T-helper 1 cell treated with Interleukin-12 subunit alpha and Interleukin-12 subunit beta and Interleukin-4 antibody, amounts not matched to agents 30 ng/mL and 1 ng/mL, for 36 hours (primary cell): ENCODE measurements around the gene CASZ1. TPM values are rescaled to one million over a fixed set of nuclear protein-coding genes. Genes with fewer than 3 reads are reported as not detected.

ENCODE experiments used
- intact Hi-C: fragments of 100-400 bp; cut with micrococcal nuclease; formaldehyde crosslinking; loops from one replicate; pipeline ENCODE4 v1.15.1; 2024
- total RNA-seq: library from RNA; stranded (reverse); gene quantifications from 2 replicates; pipeline ENCODE4 v1.2.3, GENCODE V29; 2022

The CASZ1 gene
- total RNA-seq, 1 donor from 2014 or later: 9.5 TPM

DNA sequence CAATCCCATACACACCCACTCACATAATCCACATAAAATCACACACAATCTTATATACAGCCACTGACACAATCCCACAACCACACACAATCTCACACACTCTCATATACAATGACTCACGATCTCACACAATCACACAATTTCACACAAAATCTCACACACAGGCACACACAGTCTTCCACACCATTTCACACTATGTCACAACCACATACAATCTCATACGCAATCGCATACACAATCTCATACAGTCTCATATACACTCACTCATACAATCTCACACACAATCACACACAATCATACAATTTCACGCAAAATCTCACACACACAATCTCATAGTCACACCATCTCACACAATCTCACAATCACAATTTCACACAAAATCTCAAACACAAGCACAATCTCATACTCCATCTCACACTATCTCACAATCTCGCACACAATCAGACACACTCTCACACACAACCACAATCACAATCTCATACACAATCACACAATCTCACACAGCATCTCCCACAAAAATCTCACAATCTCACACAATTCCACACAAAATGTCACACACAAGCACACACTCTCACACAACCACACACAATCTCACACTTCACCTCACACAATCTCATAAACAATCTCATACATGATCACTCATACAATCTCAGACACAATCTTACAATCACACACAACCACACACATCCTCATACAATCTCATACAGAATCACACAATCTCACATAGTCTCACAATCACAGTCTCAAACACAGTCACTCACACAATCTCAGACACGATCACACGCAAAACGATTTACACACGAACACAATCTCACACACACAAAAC, 18.5 kb downstream of the CASZ1 start:
- intact Hi-C loops: no loop called here

DNA sequence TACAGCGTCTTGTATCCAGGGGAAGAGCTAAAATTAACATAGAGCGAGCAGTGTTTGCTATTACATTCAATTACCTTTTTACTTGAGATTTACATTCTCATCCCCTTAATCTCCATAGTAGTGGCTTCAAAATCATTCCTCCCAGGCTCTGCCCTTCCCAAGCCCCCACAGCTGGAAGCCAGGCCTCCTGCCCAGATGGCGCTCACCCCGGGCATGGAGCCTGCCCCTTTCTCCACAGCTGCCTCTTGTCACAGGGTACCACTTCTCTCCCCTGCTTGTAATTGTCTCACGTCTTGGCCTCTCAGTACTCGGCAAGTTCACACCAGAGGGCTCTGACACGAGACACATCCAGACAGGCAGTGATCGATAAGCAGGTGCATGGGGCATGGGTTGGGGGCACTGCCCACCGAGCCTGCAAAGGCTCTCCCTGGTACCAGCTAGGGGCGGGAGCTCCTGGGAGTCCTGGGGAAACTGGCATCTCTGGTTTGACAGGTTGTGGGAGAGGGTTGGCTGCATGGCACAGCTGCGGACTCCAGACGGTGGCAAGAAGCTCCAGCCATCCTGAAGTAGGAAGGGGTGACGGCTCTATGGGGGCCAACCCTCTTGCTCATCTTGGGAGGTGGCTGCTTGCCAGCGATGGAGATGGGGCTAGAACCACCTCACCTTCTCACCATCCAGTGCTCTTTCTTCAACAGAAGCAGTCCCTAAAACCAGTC, 20.1 kb downstream of the CASZ1 start:
- intact Hi-C loops: no loop called here

DNA sequence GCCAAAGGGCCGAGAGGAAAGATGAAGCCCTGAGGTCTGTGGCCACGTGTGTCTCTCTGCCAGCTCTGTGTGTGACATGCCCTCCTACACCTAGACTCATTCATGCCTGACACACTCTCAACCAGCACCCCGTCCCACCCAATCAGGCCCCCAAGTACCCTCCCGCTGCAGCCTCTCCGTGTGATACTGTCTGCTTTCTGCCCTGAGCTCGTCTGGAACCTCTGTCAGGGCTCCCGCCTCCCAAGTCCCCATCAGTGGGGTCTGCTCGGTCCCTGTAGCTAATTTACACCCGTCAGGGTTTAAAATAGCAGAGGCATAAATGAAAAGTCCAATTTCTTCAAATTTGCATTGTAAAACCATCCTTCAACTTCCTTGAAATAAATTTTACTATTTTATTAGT, 20.7 kb downstream of the CASZ1 start:
- intact Hi-C loops: no loop called here

DNA sequence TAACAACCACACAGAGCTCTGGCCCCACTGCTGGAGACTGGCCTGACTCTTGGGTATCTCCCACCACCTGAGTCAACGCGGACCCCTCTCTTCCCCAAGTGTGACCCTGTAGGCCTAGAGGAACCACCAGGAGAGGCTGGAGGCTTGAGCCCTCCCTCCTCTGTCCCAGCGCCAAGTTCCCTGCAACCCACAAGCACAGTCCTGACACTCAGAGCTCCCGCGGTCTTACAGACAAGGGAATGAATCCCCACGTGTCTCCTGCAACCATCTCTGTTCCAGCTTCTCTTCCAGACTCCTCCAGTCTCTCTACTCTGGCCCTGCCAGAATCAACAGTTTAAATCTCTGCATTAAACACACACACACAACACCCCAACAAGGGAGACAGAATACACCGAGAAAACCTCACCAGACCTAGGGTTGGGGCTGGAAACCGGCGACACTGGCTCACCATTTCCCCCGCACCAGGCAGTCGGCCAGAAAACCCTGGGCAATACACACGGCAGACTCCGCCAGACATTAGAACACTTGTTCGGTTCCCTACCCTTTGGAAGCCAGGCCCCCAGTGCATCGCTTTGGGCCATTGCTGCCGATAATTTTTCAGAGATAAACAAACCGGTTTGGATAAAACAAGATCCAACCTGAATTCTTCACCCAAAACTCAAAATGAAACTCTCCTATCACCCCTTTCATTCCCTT, 21.7 kb downstream of the CASZ1 start:
- intact Hi-C loops: no loop called here

DNA sequence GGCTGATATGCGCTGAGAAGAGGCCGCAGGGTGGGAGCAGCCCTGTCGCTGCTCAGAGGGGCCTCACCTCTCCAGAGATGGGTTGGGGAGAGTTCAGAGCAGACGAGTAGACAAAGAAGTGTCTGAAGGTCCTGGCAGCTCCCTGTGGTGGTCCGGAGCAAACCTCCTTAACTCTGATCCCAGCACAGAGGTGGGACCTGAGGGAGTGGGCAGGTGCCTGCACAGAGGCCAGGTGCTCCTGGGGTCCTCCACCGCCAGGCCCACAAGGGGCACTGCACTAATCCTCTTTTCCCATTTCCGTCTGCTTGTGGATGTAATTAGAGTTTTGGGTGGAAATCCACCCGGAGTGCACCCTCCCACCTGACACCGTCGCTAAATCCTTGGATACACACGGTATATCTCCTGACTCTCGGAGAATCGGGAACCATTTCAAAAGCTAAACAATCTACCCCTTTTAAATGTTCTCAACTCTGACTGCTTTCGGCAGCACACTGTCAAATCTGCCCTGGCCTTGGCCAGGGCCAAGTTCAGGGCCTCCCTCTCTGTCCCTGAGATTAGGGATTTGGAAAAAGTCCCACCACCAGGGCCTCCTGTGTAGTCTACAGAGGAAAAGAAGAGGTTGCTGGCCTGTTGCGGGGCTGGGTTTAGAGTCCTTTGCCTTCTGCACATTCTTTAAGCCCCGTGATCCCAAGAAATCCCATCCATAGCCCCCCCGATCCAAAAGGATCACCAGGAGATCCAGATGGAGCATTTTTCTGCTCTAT, 22.4 kb downstream of the CASZ1 start:
- intact Hi-C loops: no loop called here

DNA sequence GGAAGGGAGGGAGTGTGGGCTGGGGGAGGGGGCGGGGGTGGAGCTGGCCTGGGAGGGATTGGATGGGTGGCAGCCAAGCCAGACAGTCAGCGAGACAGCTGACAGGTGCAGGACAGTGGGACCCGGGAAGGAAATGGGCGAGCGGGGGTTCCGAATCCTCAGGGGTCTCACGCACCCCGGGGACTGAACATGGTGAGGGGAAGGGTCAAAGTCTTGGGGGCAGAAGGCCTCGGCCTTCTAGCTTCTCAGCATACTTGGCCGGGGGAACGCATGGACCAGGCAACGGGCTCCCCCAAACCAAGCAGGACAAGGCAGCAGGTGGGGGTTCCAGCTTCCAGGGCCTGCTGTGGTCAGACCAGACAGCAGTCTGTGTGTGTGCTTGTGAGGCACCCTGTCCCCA, 23.1 kb downstream of the CASZ1 start:
- intact Hi-C loops: no loop called here

DNA sequence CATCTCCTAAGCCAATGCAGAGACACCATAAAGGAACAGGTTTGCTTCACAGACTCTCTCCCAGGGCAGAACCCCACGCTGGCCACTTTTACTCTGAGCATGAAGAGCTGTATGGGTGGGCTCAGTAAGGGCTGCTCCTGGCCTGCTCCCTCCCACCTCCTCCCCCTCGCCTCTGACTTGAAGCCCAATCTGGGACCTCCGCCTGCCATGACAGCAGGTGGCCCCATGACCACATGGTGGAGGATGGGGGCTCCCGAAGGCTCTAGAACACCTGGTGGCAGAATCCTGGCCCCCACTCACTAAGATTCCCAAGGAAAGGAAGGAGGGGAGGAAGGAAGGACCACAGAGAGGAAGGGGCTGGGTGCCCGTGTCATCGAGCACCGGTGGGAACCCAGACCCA, 23.7 kb downstream of the CASZ1 start:
- intact Hi-C loops: no loop called here

DNA sequence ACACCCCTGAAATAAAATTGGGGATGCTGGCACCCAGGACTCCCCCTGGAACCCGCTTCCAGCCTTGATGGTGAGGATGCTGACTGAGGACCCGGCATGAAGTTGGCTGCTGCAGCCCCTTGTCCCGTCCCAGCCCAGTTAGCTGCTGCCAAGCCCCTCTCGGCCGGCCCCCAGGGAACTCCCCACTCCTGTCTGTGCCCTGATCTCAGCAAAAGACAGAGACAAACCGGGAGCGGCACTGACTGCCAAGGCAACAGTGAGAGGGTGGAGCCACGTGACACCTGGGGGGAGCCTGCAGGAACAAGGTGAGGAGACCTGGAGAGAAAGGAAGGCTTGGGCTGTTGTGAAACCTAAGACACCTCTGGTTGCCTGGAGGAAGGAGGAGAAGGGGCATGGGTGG, 24.7 kb downstream of the CASZ1 start:
- intact Hi-C loops: no loop called here

DNA sequence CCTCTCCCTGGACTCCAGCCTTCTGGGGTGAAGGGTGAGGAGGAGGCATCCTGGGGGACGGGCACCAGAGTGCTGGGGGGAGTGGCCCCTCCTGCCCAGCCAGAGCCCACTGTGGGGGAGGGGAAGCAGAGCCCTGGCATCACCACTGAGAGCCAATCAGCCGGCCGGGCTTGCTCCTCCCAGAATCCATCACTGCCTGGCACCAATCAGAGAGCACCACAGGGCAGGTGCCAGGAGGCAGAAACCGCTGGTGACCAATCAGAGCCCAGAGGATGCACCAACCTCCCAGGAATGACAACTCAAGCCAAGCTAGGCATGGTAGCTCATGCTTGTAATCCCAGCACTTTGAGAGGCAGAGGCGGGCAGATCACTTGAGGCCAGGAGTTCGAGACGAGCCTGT, 27.9 kb downstream of the CASZ1 start:
- intact Hi-C loops: no loop called here

DNA sequence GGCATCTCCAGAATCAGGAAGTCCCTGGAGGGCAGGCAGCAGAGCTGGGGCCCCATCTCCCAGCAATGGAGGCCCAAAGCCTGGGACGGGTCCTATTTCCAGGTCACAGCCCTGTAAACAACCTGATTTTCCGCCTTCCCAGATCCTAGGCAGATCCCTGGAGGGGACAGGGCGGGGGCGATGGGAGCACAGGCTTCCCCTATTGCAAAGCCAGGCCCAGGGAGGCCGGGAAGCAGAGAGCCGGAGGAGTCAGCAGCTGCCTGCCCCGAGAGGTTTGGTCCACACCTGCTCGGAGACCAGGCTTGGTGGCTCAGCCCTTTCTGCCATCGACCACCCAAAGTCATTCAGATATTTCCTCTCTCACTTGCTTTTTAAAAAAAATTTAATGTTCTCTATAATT, 29.2 kb downstream of the CASZ1 start:
- intact Hi-C loops: no loop called here

DNA sequence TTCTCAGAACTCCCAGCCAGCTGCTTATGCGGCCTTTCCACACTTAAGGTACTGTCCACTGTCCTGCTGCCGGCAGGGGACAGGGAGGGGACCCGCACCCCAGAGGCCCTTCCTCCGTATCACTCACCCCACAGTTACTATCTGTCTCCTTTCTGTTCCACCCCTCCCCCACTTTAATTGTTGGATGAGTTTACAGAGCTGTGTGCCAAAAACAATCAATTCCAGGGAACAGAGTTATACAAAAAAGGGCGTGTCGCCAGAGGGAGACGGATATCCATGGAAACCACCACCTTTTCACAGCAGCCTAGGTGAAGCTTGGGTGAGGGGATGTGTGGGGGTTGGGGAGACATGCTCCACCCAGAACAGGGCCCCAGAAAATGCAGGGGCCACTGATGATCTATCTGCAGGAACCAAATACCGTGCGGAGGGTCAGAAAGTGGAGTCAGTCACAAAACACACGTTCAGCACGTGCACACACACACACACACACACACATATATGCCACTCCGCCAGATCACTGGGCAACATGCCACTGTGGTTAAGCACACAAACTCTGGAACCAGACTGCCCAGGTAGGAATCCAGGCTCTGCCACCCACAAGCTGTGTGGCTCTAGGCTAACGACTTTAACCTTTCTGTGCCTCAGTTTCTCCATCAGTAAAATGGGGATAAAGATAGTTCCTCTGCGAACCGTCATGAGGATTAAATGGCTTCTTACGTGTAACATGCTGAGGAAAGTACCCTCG, 30.5 kb downstream of the CASZ1 start:
- intact Hi-C loops: no loop called here

DNA sequence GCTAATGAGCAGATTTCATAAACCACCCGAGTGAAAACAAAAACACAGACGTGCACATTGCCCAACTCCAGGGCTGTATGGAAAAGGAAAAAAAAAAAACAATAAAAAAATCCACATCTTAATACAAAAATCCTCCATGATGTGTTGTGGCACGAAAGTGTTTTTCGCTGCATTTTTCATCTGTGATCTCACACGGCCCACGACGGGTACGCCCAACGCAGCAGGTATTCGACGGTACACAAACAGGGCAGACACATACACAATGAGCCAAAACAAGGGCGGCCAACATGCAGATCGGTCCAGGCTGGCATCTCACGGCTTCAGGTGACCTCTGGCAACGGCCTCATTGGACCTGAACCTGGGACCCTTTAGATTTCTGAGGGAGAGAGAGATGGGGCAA, 31.1 kb downstream of the CASZ1 start:
- intact Hi-C loops: no loop called here

DNA sequence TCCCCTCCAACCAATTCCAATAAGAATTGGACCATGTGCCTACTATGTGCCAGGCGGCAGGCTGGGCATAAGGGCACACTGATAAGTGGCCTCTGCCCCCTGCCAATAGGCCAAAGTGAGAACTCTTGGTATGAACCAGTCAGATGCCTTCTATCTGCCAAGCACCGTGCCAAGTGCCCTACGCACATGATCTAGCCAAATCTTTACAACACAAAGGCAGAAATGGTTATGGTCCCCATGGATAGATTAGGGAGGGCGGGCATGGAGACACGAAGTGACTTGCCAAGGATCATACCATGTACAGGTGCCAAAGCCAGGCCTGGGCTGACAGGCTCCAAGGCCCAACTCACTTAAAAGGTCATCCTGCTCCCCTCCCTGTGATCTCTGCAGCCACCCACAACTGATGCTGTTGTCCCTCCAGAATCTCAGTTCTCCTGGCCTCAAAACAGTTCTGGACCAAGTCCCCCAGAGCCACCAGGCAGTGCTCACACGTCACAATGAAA, 32.1 kb downstream of the CASZ1 start:
- intact Hi-C loops: no loop called here

DNA sequence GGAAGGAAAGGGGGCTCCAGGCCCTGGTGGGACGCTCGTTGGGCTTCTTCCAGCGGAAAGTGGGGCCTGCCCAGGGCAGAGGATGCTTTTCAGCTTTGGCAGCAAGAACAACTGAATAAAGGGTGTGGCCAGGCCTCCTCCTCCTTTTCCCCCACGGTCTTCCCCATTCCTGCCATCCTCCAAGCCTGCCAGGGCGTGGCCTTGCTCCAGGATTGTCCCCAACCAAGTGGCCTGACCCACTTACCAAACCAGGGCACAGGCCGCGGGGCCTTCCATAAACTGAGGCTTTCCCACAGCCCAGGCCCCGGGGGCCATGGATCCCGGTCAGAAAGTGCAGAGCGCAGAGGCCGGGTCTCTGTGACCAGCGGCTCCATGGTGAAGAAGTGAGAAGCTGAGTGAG, 33.6 kb downstream of the CASZ1 start:
- intact Hi-C loops: no loop called here

DNA sequence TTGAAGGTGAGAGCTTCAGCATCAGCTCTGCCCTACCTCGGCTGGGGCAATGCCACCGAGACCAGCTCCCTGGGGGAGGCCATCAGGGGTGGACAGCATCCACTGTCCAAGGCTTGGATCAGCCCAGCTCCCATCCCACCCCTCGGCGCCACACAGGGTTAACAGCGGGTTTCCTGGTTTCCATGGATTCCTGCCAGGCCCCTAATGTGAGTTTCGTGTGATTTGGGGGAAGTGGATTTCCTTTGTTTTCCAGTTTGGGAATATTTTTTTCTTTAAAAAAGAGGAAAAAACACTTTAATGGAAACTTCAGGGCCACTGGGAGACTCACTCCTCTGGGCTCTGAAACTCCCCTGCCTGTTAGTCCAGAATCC, 34.3 kb downstream of the CASZ1 start:
- intact Hi-C loops: no loop called here

DNA sequence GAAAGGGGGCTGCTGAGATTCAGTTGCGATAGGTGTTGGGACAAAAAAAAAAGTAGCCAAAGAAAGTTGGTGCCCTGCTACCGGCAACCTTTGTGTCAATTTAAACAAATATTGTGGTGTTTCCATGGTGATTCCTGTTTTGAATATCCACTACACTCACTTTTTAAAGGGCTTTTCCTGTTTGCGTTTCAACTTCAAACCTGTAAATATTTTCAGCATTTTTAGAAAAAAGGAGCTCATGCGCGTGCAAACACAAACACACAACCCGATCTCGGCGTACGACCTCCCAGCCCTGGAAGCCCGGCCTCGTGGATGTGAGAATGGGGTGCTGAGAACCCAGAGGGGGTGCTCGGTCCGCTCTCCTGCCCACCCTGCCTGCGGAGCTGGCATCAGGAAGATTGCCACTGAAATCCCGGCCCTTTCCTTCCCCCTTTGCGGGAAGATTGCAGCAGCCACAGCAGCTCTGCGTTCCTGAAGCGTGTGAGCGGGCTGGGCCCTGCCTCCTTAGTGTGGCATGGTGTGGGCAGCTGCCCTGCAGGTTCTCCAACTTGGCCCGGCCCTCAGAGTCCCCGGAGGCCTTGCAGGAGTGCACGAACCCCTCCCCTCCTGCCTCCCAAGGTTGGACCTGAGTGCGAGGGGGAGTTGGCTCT, 34.8 kb downstream of the CASZ1 start:
- intact Hi-C loops: no loop called here

DNA sequence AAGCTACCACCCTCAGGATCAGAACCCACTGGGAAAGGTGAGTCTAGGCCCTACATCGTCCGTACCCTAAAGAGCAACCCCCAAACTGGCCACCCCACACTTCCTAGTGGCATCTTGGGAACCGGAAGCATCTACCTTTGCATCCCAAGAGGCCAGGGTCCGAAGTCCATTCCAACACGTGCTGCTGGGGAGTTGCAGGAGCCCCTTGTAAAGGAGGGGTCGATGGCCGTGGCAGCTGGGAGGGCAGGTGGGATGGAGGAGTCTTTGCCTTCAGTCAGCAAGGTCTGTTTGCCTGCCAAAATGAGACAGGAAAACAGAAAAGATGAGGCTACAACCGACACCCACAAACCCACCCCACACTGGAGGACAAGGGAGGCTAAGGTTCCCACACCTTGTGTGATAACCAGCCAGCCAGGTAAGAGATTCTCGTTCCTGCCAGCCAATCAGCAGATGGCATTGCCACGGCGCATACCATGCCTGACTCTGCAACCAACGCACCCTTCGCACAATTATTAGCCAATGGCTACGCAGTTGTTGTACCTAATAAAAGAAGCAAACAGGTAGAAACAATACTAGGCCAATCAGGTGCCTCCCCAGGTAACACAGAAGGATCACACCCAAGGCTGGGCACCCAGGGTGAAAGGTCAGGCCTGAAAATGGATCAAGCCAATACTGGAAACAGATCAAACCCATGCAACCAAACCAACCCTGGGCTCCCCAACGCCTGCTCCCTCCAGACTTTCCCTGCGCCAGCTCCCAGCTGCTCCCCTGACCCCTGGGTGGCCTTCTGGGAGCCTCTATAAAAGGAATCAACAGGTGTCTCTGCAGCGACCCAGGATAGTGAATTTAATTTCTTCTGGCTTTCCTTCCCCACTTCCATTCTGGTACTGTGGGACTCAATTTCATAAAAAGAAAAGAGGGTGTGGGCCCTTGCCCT, 35.6 kb downstream of the CASZ1 start:
- intact Hi-C loops: no loop called here

DNA sequence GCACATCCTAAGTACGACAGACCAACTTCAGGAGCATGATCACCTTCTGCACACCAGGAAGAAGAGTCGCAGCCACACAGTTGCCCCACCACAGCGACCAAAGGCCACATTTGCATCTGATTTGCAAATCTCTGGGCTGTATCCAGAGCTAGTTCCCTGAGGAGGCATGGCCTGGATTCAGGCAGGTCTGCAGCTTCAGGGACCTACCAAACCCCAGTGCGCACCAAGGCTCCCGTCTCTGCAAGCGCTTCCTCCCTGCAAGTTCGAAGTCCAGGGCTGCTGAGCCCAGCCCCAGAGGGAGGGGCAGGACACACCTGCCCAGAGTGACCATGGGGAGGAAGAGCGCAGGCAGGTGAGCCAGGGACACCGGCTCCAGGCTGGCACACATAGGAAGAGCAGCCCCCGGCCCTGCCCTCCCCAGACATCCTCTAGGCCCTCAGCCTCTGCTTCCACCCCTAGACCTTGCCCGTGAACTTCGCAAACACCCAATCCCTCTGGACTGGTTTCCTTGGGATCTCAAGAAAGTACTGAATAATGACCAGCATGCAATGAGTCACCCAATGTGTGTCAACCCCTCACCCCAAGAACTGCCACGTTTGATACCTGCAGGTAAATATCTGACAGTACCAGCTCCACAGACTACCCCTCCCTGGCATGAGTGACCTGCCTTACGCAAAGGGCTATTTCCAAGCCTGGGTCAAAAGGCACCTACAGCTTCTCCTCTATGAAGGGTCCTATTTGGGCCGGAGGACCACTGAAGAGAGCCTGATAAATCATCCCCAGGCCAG, 36.8 kb downstream of the CASZ1 start:
- intact Hi-C loops: no loop called here
